ENCODE measurements around the gene JDP2.

Gene JDP2

DNA sequence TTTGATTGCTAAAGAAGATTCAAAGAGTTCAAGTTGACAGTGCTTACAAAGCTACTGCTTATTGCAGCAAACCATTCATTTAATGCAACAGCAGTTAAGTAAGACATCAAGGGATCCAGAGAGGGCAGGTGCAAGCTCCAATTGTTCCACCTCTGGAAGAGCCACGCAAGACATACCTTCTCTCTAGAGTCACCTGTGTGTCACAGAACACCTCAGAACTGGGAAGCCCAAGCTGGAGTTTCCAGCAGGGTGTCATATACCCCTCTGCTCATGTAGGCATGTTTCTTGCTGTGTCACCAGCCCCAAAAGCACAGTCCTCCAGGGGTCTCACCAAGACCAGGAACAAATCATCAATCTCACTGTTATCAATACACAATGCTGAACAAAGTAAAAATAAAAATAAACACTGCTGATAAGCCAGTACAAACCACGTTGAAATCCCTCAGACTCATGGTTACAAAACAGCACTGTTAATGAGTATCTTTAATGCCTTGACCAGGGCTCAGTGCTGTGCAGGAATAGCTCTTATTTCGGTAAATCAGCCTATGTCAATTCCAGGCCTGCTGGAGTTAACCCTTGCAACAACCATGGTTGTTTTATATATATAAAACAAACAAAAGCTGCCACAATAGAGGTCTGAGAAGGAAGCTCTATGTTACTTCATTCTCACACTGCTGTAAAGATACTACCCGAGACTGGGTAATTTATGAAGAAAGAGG is 57.0 kb downstream of the JDP2 start:
- DNase-seq (ENCODE audit: low spot score), result no peak

DNA sequence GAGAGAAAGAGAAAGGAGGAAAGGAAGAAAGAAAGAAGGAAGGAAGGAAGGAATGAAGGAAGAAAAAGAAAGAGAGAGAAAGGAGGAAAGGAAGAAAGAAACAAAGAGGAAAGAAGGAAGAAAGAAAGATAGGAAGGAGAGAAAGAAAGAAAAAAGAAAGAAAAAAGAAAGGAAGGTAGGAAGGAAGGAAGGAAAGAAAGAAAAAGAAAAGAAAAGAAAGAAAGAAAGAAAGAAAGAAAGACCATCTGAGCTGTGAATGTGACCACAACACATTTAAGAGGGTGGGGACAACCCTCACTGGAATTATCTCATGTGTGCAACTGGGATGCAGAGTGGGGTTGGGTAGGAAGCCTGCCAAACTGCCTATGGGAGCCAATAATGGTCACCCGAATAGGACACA is 58.5 kb downstream of the JDP2 start:
- no peak for DNase-seq (ENCODE audit: low spot score)

- DNase-seq (ENCODE audit: low spot score), result no peak
These were observed 59.4 kb downstream of the JDP2 start for GRCh38 chr14:75487155-75487671.

DNA sequence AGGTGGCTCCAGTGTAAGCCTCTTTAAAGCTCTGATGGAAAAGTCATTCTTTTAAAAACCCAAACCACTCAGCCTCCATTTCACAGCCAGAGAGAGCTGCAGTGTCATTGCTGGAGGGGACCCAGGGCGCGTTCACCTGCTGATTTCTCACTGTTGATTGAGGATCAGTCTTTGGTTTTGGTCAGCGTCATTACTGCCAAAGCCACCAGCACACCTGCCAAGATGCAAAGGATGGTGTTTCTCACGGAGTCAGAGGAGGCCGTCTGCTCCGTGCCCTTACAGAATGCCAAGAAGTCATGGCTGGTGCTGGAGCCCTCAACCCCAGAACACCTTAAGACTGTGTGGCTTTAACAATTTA is 61.6 kb downstream of the JDP2 start:
- DNase-seq (ENCODE audit: low spot score), result no peak

DNA sequence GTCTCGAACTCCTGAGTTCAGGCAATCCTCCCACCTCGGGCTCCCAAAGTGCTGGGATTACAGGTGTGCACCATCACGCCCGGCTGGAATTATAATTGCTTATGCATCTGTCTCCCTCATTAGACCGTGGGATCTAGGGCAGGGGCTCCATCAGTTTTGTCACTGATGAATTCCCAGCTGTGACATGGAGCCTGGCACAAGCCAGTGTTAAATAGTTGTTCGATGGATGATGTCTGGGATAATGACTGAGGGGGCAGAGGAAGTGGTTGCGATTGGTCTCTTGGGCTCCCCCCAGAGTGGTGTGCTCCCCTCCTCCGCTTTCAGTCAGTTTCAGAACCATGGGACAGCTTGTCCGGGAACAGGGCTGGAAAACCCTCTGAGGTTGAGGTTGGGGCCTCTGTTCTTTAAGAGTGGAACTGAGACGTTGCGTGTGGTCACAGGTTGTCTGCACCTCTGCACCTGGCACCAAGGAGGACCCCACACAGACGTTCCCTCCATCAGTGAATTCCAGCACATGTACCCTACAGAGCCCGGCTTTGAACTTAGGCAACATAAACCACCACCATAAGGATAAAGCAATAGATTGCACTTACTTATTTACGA is 63.7 kb downstream of the JDP2 start:
- no peak for DNase-seq (ENCODE audit: low spot score)

DNA sequence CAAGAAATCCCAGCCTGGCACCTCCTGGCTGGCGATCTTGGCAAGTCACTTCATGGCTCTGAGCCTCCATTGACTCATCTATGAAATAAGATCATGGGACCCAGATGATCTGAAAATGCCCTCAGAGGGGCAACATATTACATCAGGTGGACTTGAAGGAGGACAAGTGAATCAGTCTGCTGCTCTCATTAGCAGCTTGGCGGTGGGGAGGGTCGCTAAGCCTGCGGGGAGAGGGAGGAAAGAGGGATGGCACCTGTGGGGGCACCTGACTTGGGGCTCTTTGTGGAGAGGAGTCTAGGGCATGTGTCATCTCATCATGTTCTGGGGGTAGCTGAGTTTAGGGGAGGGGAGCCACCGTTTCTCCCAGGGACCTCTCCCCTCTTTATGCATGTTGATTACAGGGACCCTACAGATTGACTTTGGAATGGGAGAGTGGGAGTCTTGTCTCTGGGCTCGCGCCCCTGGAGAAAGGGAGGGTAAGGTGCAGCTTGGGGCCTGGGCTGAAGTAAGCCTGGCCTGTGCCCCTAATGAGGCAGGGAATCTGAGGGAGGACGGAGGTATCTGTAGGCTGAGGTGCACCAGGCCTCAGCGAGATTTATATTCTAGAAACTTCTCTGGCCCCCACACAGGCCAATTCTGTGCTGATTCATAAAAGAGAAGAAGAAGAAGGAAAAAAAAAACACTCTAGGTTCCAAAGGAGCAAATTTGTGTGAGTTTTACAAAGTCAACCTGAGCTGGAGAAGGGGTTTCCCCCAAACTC is 65.2 kb downstream of the JDP2 start:
- DNase-seq (ENCODE audit: low spot score), result no peak

DNA sequence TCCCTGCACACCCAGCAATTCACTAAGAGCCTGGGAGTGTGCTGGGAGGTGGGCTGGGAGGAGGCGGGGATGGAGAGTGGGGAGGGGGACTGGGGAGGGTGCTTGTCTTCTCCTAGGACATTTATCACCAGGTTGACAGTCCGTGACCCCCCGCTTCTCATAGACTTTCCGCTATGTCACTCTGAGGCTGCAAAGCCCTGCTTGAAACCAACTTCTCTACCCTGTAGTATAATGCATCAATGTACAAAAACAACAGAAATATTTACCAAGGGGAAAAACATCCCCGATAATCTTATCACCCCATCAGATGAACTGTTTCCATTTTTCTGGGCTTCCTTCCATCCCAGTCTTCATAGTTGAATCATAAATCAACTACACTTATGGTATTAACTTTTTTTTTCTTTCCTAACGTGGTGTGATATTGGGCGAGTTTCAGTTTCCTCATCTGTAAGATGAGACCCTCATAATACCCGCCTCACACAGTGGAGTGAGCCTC is 65.8 kb downstream of the JDP2 start:
- DNase-seq (ENCODE audit: low spot score), result no peak

DNA sequence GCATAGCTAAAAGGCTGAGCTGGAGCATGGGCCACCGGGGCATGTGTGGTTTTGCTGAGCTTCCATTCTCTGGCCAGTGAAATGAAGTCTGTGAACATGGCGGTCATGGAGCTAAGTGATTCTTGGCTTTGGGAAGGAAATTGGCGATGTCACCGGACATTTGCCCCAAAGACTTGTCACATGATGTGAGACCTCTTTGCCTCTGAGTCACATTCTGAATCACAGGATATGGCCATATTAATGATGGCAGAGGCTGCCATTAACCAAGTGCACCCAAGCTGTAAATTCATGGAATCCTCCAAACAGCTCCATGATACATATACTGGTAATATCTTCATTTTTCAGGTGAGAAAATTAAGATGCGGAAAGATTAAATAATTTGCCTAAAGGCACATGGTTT is 67.1 kb downstream of the JDP2 start:
- no peak for DNase-seq (ENCODE audit: low spot score)

- DNase-seq (ENCODE audit: low spot score), result no peak
These were observed 67.6 kb downstream of the JDP2 start for GRCh38 chr14:75495399-75495798.

DNA sequence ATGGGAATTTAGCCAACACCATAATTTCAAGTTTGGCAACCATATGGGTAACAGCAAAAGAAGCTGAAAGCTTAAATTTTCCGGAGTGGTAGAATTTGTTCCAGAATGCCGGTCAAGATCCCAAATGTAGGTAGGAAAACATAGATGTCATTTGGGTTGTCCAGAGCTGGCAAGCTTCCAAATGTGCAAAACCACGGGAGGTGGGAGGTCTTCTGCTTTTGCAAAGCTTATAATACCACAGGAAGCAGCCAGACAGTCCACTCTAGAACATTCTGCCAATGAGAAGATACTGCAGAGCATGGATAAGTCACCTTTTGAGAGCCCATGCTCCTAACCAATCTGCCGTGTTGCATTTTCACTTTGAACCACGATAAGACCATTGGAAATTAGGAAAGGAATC is 68.1 kb downstream of the JDP2 start:
- DNase-seq (ENCODE audit: low spot score), result no peak

- DNase-seq (ENCODE audit: low spot score), result no peak
These were observed 68.9 kb downstream of the JDP2 start for GRCh38 chr14:75496755-75497154.

GRCh38 chr14:75497191-75497590 is 69.4 kb downstream of the JDP2 start:
- no peak for DNase-seq (ENCODE audit: low spot score)

- DNase-seq (ENCODE audit: low spot score), result no peak
These were observed 69.9 kb downstream of the JDP2 start for GRCh38 chr14:75497701-75498100.

GRCh38 chr14:75499084-75499875 is 71.5 kb downstream of the JDP2 start:
- DNase-seq (ENCODE audit: low spot score), result no peak

DNA sequence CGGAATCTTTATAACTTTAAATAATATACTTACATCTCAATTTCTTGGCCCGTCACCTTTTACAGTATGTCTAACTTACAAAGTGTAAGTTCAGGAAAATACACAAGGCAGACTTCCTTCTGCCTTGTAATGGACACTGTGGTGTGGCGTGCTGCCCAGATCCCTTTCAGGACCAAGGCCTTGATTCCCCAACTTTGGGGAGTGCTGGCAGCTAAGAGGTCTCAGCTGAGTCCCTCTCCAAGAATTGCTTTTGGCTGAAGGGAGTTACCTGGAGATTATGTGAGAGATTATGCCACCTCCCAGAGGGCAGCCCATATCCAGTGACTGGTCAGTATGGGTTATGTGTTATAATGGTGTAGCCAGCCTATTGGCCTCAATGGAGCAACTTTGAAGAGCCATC is 73.3 kb downstream of the JDP2 start:
- no peak for DNase-seq (ENCODE audit: low spot score)

- DNase-seq (ENCODE audit: low spot score), result no peak
These were observed 76.6 kb downstream of the JDP2 start for GRCh38 chr14:75504411-75504810.

DNA sequence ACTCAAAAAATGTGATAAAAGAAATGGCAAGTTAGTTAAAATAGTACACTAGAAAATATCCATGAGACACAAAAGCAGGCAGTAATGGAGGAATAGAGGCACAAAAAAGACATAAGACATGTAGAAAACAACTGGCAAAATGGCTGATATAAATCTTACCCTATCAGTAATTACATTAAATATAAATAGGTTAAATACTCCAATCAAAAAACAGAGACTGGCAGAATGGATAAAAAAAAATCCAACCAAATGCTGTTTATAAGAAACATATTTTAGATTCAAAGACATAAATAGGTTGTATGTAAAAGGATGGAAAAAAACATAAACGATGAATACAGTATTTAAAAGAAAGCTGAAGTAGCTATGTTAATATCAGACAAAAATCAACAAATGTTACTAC is 79.1 kb downstream of the JDP2 start:
- DNase-seq (ENCODE audit: low spot score), result no peak

DNA sequence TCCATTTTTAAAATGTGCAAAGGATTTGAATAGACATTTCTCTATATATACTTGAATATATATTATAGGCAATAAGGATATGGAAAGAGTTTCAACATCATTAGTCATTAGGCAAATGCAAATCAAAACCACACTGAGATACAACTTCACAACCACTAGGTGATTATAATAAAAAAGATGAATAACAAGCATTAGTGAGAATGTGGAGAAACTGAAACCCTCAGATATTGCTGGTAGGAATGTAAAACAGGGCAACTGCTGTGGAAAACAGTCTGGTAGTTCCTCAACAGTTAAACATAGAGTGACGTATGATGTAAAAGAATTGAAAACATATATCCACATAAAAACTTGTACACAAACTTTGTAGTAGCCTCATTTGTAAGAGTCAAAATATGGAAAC is 82.7 kb downstream of the JDP2 start:
- no peak for DNase-seq (ENCODE audit: low spot score)

- DNase-seq (ENCODE audit: low spot score), result no peak
These were observed 83.4 kb downstream of the JDP2 start for GRCh38 chr14:75511201-75511600.

- DNase-seq (ENCODE audit: low spot score), result no peak
These were observed 86.3 kb downstream of the JDP2 start for GRCh38 chr14:75513911-75514672.

Data from D341Med (cell line).